Cardiac muscle cell (in vitro differentiated cells and primary cell): ENCODE results near the gene CNN1. TPM values are rescaled to one million over a fixed set of nuclear protein-coding genes. Genes with fewer than 3 reads are reported as not detected.
"Not testable (repeated sequence)": the region's sequence is repeated elsewhere in the genome, so short reads cannot be mapped to it uniquely, and the experiment has no call there.

ENCODE experiments used
- DNase-seq, 2 donors: peaks; one replicate each; pipeline versions ENCODE4 v3.0.0 to v3.0.0-alpha.2; 2010 to 2017; ENCODE audit warnings: low read depth in 1 of 2, low spot score in 1 of 2
- H3K27ac ChIP-seq: fragments of 200-600 bp; sonication (generic); 2 replicates; pipeline ENCODE4 v1.5.1; 2016
- H3K27me3 ChIP-seq: fragments of 200-600 bp; sonication (generic); 2 replicates; pipeline ENCODE4 v1.6.0; 2016; ENCODE audit warnings: control low read depth
- H3K36me3 ChIP-seq: fragments of 200-600 bp; sonication (generic); 2 replicates; pipeline ENCODE4 v1.5.1; 2016; ENCODE audit warnings: control low read depth
- H3K4me1 ChIP-seq: fragments of 200-600 bp; sonication (generic); 2 replicates; pipeline ENCODE4 v1.8.1; 2017; ENCODE audit warnings: low read depth, mild to moderate bottlenecking, mixed run types
- H3K4me3 ChIP-seq: fragments of 200-600 bp; sonication (generic); 2 replicates; pipeline ENCODE4 v1.5.1; 2016; ENCODE audit warnings: mild to moderate bottlenecking
- H3K9me3 ChIP-seq: fragments of 200-600 bp; sonication (generic); 2 replicates; pipeline ENCODE4 v1.5.1; 2017; ENCODE audit warnings: low read depth, mild to moderate bottlenecking, control low read depth
- polyA plus RNA-seq: library from polyadenylated mRNA; unstranded; fragments of >200 nt; fragmentation: Nextera tagmentation; extraction: Ambion mirVana; gene quantifications from 2 replicates; pipeline ENCODE4 v1.2.1, GENCODE V29; 2016
- total RNA-seq: library from RNA; depleted of rRNA; stranded (reverse); fragments of >200 nt; gene quantifications from 2 replicates; pipeline ENCODE4 v1.2.3, GENCODE V29; 2016
- TF ChIP-seq, protein P1 (sequence below): IDR thresholded peaks from 2 replicates; pipeline ENCODE4 v1.5.1; 2012; ENCODE audit warnings: low read depth, mild to moderate bottlenecking, low read length

The CNN1 gene
- total and polyA plus RNA-seq, 2 experiments from 2014 or later: 288 to 388 TPM

DNA sequence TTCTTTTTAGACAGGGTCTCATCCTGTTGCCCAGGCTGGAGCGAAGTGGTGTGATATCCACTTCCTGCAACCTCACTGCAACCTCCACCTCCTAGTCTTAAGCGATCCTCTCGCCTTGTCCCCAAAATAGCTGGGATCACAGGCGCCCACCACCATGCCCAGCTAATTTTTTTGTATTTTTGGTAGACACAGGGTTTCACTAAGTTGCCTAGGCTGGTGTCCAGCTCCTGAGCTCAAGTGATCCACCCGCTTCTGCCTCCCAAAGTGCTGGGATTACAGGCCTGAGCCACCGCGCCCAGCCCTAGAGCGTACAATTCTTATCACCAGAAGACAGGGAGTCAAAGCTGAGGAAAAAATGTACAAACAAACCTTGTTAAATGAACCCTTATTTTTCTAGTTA is 24.9 kb downstream of the CNN1 start:
- TF ChIP-seq, protein P1, sequence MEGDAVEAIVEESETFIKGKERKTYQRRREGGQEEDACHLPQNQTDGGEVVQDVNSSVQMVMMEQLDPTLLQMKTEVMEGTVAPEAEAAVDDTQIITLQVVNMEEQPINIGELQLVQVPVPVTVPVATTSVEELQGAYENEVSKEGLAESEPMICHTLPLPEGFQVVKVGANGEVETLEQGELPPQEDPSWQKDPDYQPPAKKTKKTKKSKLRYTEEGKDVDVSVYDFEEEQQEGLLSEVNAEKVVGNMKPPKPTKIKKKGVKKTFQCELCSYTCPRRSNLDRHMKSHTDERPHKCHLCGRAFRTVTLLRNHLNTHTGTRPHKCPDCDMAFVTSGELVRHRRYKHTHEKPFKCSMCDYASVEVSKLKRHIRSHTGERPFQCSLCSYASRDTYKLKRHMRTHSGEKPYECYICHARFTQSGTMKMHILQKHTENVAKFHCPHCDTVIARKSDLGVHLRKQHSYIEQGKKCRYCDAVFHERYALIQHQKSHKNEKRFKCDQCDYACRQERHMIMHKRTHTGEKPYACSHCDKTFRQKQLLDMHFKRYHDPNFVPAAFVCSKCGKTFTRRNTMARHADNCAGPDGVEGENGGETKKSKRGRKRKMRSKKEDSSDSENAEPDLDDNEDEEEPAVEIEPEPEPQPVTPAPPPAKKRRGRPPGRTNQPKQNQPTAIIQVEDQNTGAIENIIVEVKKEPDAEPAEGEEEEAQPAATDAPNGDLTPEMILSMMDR: no peak
- H3K27ac ChIP-seq: no peak overlapping the region
- no peaks in the 10 kb centered on the region for H3K27me3 ChIP-seq
- H3K9me3 ChIP-seq: no peaks in the 10 kb centered on the region
- no peaks in the 10 kb centered on the region for H3K4me1 ChIP-seq
- no peaks in the 10 kb centered on the region for H3K36me3 ChIP-seq
- no peak overlapping the region for H3K4me3 ChIP-seq
- DNase-seq: no peak

GRCh38 chr19:11564082-11564807 is 25.6 kb downstream of the CNN1 start:
- H3K27me3 ChIP-seq, H3K36me3 ChIP-seq, H3K4me3 ChIP-seq, H3K9me3 ChIP-seq, H3K27ac ChIP-seq, H3K4me1 ChIP-seq, DNase-seq: not testable (repeated sequence)

GRCh38 chr19:11565649-11565980 is 27.0 kb downstream of the CNN1 start:
- not testable (repeated sequence) for H3K4me3 ChIP-seq, H3K9me3 ChIP-seq, DNase-seq, H3K27ac ChIP-seq, H3K27me3 ChIP-seq, H3K36me3 ChIP-seq, H3K4me1 ChIP-seq

DNA sequence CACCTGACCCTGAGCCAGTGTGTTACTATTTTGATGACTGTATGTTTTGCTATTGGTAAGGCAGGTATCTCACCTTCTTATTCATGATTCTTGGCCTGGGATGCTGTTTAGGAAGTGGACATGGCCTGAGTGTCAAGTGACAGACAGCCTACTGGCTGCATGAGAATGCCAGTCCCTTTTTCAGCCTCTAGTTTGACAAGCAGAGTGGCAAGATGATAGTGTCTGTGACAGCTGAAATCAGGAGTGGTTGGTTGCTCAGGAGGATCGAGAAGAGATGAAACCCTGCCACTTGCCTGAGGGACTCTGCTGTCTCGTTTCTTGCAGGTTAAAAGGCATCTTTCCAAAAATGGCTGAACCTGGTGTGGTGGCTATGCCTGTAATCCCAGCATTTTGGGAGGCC is 27.5 kb downstream of the CNN1 start:
- H3K4me1 ChIP-seq: no peaks in the 10 kb centered on the region
- TF ChIP-seq, protein P1: no peak
- no peaks in the 10 kb centered on the region for H3K27me3 ChIP-seq
- H3K9me3 ChIP-seq: no peaks in the 10 kb centered on the region
- no peak overlapping the region for H3K4me3 ChIP-seq
- no peak overlapping the region for H3K27ac ChIP-seq
- H3K36me3 ChIP-seq: no peaks in the 10 kb centered on the region
- no peak for DNase-seq

GRCh38 chr19:11570039-11570462 is 31.4 kb downstream of the CNN1 start:
- H3K36me3 ChIP-seq: no peaks in the 10 kb centered on the region
- no peaks in the 10 kb centered on the region for H3K27me3 ChIP-seq
- H3K27ac ChIP-seq: no peak overlapping the region
- H3K4me3 ChIP-seq: no peak overlapping the region
- no peak for DNase-seq
- H3K9me3 ChIP-seq: no peaks in the 10 kb centered on the region
- H3K4me1 ChIP-seq: no peaks in the 10 kb centered on the region
- TF ChIP-seq, protein P1: no peak

DNA sequence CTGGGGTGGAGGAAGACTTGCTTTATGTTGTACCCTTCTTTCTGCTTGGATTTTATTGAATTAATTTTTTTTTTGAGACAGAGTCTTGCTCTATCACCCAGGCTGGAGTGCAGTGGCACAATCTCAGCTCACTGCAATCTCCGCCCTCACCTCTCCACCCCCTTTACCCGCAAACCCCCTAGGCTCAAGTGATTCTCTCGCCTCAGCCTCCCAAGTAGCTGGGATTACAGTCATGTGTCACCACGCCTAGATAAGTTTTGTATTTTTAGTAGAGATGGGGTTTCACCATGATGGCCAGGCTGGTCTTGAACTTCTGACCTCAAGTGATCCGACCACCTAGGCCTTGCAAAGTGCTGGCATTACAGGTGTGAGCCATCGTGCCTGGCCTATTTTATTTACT is 34.7 kb downstream of the CNN1 start:
- H3K27ac ChIP-seq, H3K4me1 ChIP-seq, H3K36me3 ChIP-seq, H3K9me3 ChIP-seq, H3K4me3 ChIP-seq, DNase-seq, H3K27me3 ChIP-seq: not testable (repeated sequence)

DNA sequence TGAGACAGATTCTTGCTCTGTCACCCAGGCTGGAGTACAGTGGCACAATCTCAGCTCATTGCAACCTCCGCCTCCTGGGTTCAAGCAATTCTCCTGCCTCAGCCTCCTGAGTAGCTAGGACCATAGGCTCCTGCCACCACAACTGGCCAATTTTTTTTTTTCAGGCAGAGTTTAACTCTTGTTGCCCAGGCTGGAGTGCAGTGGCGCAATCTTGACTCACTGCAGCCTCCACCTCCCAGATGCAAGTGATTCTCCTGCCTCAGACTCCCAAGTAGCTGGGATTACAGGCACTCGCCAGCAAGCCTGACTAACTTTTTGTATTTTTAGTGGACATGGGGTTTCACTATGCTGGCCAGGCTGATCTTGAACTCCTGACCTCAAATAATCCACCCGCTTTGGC is 35.1 kb downstream of the CNN1 start:
- DNase-seq, H3K9me3 ChIP-seq, H3K4me1 ChIP-seq, H3K36me3 ChIP-seq, H3K27me3 ChIP-seq, H3K4me3 ChIP-seq, H3K27ac ChIP-seq: not testable (repeated sequence)

GRCh38 chr19:11574689-11575088 is 36.0 kb downstream of the CNN1 start:
- Histone ChIP-seq H3K4me3 (no peak overlapping the region), H3K9me3 (no peaks in the 10 kb centered on the region), H3K27me3 (peaks cover 8% of the 10 kb centered on the region), H3K27ac (no peak overlapping the region), H3K36me3 (no peaks in the 10 kb centered on the region), H3K4me1 (no peaks in the 10 kb centered on the region)
- TF ChIP-seq, protein P1: no peak
- DNase-seq: no peak
